T-helper 9 cell (primary cell): Measurements from ENCODE around the gene CLOCK.
A peak's percentile ranks its signal among the peaks of the same experiment; 100 is the strongest.

Experiments used
- DNase-seq: peaks from one replicate; pipeline ENCODE4 v3.0.0-alpha.2; 2020

Gene CLOCK

GRCh38 chr4:55410431-55410830 is 136.3 kb downstream of the CLOCK start:
- DNase-seq, result no peak

- DNase-seq, result no peak
Observed at GRCh38 chr4:55409468-55410171, 137.1 kb downstream of the CLOCK start.

- DNase-seq, result no peak
Observed at GRCh38 chr4:55407764-55408163, 138.9 kb downstream of the CLOCK start.

GRCh38 chr4:55407119-55407518 is 139.6 kb downstream of the CLOCK start:
- DNase-seq, result no peak

GRCh38 chr4:55406545-55406944 is 140.2 kb downstream of the CLOCK start:
- no peak for DNase-seq

- DNase-seq, result no peak
Observed at GRCh38 chr4:55405073-55405472, 141.6 kb downstream of the CLOCK start.

- no peak for DNase-seq
Observed at GRCh38 chr4:55399581-55399980, 147.1 kb downstream of the CLOCK start.

- DNase-seq, result no peak
Observed at GRCh38 chr4:55398966-55399365, 147.7 kb downstream of the CLOCK start.

GRCh38 chr4:55398461-55398860 is 148.2 kb downstream of the CLOCK start:
- DNase-seq, result no peak

- no peak for DNase-seq
Observed at GRCh38 chr4:55397520-55398321, 149.0 kb downstream of the CLOCK start.

GRCh38 chr4:55397126-55397436 is 149.6 kb downstream of the CLOCK start:
- no peak for DNase-seq

- peak; percentile 16 for DNase-seq
Observed at GRCh38 chr4:55396308-55397125, 150.2 kb downstream of the CLOCK start.

- peak; percentile 85 for DNase-seq
Observed at GRCh38 chr4:55395529-55396307, 151.0 kb downstream of the CLOCK start, which contains the start of gene TMEM165. Gene TMEM165 (plus strand): TSS chr4:55395957. CDS start chr4:55396190, 233 bp downstream.

- DNase-seq, result no peak
Observed at GRCh38 chr4:55395218-55395528, 151.5 kb downstream of the CLOCK start.

GRCh38 chr4:55393461-55394320 is 153.0 kb downstream of the CLOCK start:
- DNase-seq, result no peak

- no peak for DNase-seq
Observed at GRCh38 chr4:55386840-55387239, 159.9 kb downstream of the CLOCK start.

- no peak for DNase-seq
Observed at GRCh38 chr4:55386073-55386472, 160.6 kb downstream of the CLOCK start.

GRCh38 chr4:55385201-55385649 is 161.5 kb downstream of the CLOCK start:
- DNase-seq, result no peak

- DNase-seq, result no peak
Observed at GRCh38 chr4:55382488-55383003, 164.2 kb downstream of the CLOCK start.

GRCh38 chr4:55381502-55381901 is 165.2 kb downstream of the CLOCK start:
- no peak for DNase-seq

GRCh38 chr4:55380576-55380975 is 166.1 kb downstream of the CLOCK start:
- DNase-seq, result no peak
